ENCODE measurements around the gene SAG.

Gene SAG

DNA sequence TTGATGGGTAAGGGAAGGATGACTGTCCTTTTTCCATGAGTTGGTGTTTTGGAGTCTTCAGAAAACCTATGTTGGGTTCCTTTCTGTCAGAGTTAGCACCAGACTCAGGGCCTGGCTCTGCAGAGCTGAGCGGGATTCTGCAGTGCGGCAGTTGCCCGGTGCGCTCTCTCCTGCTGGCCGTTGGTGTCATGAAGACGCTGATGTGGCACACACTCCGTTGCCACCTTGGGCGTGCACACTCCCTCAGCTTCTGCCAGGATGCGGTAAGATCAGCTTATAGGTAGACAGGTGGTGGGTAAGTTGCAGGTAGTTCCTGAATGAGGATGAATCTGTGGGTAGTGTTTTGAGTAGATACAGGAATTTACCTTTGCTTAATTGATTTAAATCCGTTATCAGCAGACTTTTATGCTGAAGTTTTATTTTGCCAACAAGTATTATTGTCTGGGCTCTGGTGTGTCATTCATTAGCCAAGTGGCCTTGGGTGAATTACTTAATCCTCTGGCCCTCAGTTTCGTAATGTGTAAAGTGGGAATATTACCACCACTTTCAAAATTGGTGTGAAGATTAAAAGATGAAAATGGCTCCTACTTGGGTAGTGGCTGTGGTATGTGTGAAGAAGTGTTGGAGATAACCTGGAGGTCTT, 73.5 kb downstream of the SAG start:
- TF ChIP-seq, protein P1, sequence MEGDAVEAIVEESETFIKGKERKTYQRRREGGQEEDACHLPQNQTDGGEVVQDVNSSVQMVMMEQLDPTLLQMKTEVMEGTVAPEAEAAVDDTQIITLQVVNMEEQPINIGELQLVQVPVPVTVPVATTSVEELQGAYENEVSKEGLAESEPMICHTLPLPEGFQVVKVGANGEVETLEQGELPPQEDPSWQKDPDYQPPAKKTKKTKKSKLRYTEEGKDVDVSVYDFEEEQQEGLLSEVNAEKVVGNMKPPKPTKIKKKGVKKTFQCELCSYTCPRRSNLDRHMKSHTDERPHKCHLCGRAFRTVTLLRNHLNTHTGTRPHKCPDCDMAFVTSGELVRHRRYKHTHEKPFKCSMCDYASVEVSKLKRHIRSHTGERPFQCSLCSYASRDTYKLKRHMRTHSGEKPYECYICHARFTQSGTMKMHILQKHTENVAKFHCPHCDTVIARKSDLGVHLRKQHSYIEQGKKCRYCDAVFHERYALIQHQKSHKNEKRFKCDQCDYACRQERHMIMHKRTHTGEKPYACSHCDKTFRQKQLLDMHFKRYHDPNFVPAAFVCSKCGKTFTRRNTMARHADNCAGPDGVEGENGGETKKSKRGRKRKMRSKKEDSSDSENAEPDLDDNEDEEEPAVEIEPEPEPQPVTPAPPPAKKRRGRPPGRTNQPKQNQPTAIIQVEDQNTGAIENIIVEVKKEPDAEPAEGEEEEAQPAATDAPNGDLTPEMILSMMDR (IDR thresholded peaks at IDR 0.05; ENCODE audit: control insufficient read depth, extremely low read depth, insufficient read depth), result no peak
- no peak overlapping the region for H3K4me3 ChIP-seq (ENCODE audit: low read depth, low read length)
- DNase-seq (ENCODE audit: low read depth), result no peak

DNA sequence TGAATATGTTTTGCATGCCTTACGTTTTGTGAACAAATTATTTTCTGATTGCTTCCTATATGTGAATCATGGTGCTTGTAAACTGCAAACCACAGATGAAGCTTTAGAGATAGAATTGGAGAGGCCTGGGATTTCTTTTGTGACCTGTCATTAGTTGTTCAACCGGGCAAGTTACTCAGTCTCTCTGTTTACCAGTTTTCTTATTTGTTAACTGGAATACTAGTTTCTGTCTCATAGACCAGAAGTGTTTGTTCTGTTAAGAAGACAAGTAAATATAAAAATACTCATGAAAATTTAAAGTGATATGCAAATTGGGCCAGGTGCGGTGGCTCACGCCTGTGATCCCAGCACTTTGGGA, 74.0 kb downstream of the SAG start:
- TF ChIP-seq, protein P1 (IDR thresholded peaks at IDR 0.05; ENCODE audit: control insufficient read depth, extremely low read depth, insufficient read depth), result no peak
- H3K4me3 ChIP-seq (ENCODE audit: low read depth, low read length), result no peak overlapping the region
- DNase-seq (ENCODE audit: low read depth), result peak; percentile 82

DNA sequence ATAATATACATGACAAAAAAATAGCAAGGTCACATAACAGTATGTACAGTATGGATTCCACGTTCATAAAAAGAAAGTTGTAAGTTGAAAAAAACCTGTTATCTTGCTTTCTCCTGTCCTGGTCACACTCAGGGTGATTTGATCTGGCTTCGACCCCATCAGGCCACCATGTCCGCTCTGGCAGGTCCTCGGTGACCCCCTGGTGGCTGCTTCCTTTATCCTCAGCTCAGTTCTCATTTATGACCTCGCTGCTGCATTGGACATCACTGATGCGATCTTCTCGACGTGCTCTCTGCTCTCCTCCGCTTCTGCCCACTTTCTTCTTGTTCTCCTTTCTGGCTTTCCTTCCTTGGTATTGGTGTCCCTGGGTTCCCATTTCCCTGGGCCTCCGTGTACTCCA, 76.4 kb downstream of the SAG start:
- H3K4me3 ChIP-seq (ENCODE audit: low read depth, low read length), result no peak overlapping the region
- no peak for DNase-seq (ENCODE audit: low read depth)
- TF ChIP-seq, protein P1 (IDR thresholded peaks at IDR 0.05; ENCODE audit: control insufficient read depth, extremely low read depth, insufficient read depth), result no peak

DNA sequence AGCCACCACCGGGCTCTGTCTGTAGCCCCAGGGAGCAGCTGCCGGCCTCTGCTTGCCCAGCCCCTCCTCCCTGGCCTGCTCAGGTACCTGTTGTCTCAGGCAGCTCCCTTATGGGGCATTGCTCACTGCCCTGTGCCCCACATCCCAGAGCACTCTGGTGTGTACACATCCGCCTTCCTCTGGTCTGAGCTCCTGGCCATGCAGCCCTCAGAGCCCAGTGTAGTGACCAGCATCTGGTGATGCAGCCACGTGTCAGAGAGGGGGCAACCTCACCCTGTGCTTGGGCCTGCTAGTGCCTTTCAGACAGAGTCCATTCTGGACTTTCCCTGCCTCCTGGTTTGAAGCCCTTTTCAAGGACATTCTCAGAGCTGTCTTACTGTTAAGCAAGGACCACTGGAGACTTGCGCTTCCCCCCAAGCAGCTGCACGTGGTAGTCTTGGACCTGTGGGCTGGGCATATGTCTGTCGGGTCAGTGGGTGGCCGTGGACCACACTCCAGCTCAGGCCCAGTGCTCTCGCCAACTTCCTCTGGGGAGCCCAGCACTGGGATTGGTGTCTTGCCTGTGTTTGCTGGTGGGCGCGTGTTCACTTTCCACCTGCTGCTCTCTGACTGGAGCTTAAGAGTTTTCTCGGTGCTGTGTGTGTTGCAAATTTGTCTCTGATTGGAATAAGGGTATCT, 77.3 kb downstream of the SAG start:
- TF ChIP-seq, protein P1 (IDR thresholded peaks at IDR 0.05; ENCODE audit: control insufficient read depth, extremely low read depth, insufficient read depth), result no peak
- H3K4me3 ChIP-seq (ENCODE audit: low read depth, low read length), result no peak overlapping the region
- DNase-seq (ENCODE audit: low read depth), result no peak

DNA sequence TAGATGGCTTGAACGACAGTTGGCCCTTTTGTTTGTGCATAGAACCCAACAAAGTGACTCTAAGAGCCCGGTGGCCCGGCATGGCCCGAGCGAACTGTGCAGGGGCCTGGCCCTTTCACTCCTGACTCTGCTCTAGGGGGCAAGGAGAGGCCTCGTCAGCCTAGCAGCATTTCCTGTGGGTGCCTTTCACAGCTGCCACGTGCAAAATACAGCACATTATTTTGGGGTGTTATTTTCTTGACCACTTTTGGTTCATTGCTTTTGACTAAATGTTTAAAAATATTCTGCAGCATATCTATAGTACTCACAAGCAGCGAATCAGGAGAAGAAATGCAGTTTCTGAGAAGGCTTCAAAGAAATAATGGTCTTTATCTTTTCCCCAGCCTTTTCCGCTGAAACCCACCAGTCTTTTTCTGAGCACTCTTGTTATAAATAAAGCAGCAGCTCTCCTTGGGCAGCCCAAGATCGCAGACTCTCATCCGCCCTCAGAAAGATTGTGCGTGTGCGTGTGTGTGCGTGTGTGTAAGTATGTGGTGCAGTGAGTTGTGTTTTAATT, 78.0 kb downstream of the SAG start:
- no peak for DNase-seq (ENCODE audit: low read depth)
- H3K4me3 ChIP-seq (ENCODE audit: low read depth, low read length), result no peak overlapping the region
- TF ChIP-seq, protein P1 (IDR thresholded peaks at IDR 0.05; ENCODE audit: control insufficient read depth, extremely low read depth, insufficient read depth), result no peak

DNA sequence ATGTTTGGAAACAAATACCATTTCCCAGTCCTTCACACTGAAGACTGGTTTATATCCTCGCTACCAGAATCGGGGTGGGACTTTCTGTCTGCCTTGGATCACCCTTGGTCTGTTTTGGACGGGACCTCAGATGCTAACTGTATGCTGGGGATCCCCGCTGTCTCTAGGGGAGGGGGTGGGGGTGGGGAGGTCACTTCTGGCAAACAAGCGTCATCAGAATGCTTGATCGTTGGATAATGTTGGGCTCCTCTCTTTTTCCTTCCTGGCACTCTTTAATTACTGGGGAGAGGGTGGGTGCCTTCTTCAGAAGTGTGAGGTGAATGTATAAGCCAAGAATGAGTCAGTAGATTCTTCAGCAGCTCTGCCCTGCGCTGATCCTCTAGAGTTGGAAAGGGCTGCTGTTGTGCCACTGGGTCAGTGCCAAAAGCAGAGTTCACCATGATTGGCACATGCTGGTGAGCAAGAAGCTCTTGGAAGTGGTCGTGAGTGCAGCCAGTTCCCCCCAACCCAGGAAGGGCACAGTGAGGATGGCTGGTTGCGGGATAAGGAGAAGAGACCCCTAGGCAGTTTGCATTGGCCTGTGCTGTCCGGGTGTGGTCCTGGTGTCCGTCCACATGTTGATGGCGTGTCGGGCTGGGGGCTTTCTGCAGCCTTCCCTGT, 78.9 kb downstream of the SAG start:
- TF ChIP-seq, protein P1 (IDR thresholded peaks at IDR 0.05; ENCODE audit: control insufficient read depth, extremely low read depth, insufficient read depth), result no peak
- DNase-seq (ENCODE audit: low read depth), result no peak
- H3K4me3 ChIP-seq (ENCODE audit: low read depth, low read length), result no peak overlapping the region
